Adrenal gland (tissue), 12 donors: Measurements from ENCODE around the gene ST6GALNAC6. TPM values are rescaled to one million over a fixed set of nuclear protein-coding genes. Genes with fewer than 3 reads are reported as not detected.

Experiments
- DNase-seq, 7 donors: peaks; one replicate each; pipeline ENCODE4 v3.0.0-alpha.2; 2019 to 2020
- H3K27ac ChIP-seq, 5 donors: fragments of 200-600 bp; sonication (generic) in 4 of 5; 1 replicate in 3 of 5; 2 replicates in 2 of 5; pipeline versions ENCODE4 v1.5.1 to v1.8.0; 2016 to 2020; ENCODE audit warnings: mild to moderate bottlenecking in 1 of 5
- H3K27me3 ChIP-seq: fragments of 200-600 bp; 2 replicates; pipeline ENCODE4 v1.8.0; 2021
- H3K36me3 ChIP-seq, 2 donors: fragments of 200-600 bp; replicated peaks in 1 of 2; 1 replicate in 1 of 2; 2 replicates in 1 of 2; pipeline versions ENCODE4 v1.5.1 to v1.8.0; 2018 to 2022
- H3K4me1 ChIP-seq, 2 donors: fragments of 200-600 bp; replicated peaks in 1 of 2; 1 replicate in 1 of 2; 2 replicates in 1 of 2; pipeline versions ENCODE4 v1.5.1 to v1.8.0; 2018 to 2021
- H3K4me3 ChIP-seq, 4 donors: fragments of 200-600 bp; sonication (generic) in 3 of 4; one replicate each; pipeline ENCODE4 v1.5.1; 2016 to 2018
- H3K9me3 ChIP-seq, 3 donors: fragments of 200-600 bp; sonication (generic) in 1 of 3; replicated peaks in 1 of 3; 1 replicate in 2 of 3; 2 replicates in 1 of 3; pipeline versions ENCODE4 v1.5.1 to v1.8.0; 2016 to 2021
- CTCF ChIP-seq, 6 experiments: fragments of 450-650 bp in 4 of 6; fragments of 200-600 bp in 2 of 6; sonication (generic) in 1 of 6; IDR thresholded peaks; 1 replicate in 5 of 6; 2 replicates in 1 of 6; pipeline versions ENCODE4 v1.5.1 to v1.8.0; 2016 to 2021; ENCODE audit warnings: antibody characterized with exemption in 6 of 6, mild to moderate bottlenecking in 2 of 6, moderate library complexity in 1 of 6
- POLR2A ChIP-seq, 2 donors: fragments of 450-650 bp; IDR thresholded peaks; one replicate each; pipeline ENCODE4 v1.6.1; 2017; ENCODE audit warnings: antibody characterized with exemption in 2 of 2, mild to moderate bottlenecking in 2 of 2, moderate library complexity in 1 of 2
- WGBS, 4 donors: extraction: QIAGEN DNeasy Blood & Tissue Kit in 2 of 4; methylation state at CpG; one replicate each; pipeline versions ENCODE4 v1.1.5 to v1.1.7; 2013 to 2017; 5-methylcytosine and 5-hydroxymethylcytosine counted together
- intact Hi-C, 2 donors: fragments of 100-400 bp; cut with DNase I; formaldehyde crosslinking; loops; one replicate each; pipeline versions ENCODE4 v1.14.1 to v1.15.0; 2022 to 2023
- polyA plus RNA-seq, 3 donors: library from polyadenylated mRNA; stranded (reverse); fragments of 200-250 nt in 2 of 3; fragments of 350-450 nt in 1 of 3; fragmentation: Illumina TruSeq in 1 of 3; extraction: RNeasy Lipid Tissue Mini Kit (QIAGEN cat#74804) in 1 of 3; gene quantifications; one replicate each; pipeline ENCODE4 v1.2.3, GENCODE V29; 2013 to 2014
- total RNA-seq, 9 donors: library from RNA; depleted of rRNA in 4 of 9; stranded (reverse); fragments of >200 nt in 4 of 9; fragments of 120-200 nt in 1 of 9; fragmentation: NEBNext Ultra II Directional in 1 of 9; extraction: Animal tissue kit (Norgen Biotek cat#: 25700) in 1 of 9; gene quantifications; one replicate each; pipeline versions ENCODE4 v1.1.0 to v1.2.4, GENCODE V29; 2013 to 2023
- donor health status: healthy with polysubstance abuse.
- donor health status: Bipolar disorder and iron deficiency.
- donor health status: DM: yes; HTN: yes; CAD: no.
- donor health status: DM: no; HTN: no; CAD: no.
- donor health status: DM: no; HTN: no; CAD: no.
- donor health status: DM: yes; HTN: yes; CAD: no.

ST6GALNAC6 gene
- total and polyA plus RNA-seq, 12 donors = 26.7 to 129 (median 53.2) TPM

GRCh38 chr9:127920794-127921193 is 21.4 kb upstream of the ST6GALNAC6 start:
- Histone ChIP-seq H3K36me3 (no peaks in the 10 kb centered on the region), H3K4me3 (no peak overlapping the region), H3K9me3 (no peaks in the 10 kb centered on the region), H3K27ac (no peak overlapping the region), H3K27me3 (peaks cover 5% of the 10 kb centered on the region), H3K4me1 (peaks cover 14 to 44% of the 10 kb centered on the region in 2 donors)
- intact Hi-C loops = loop anchor here (5.0 to 10.0 kb wide), 4 partner anchors 183 to 416 kb away; partner anchors contain the start of gene TOR2A (in 1 of the 2)
- TF ChIP-seq CTCF (IDR thresholded peaks at IDR 0.05) (no peak), POLR2A (IDR thresholded peaks at IDR 0.05) (no peak)
- WGBS, 4 donors = 81 to 88% (median 85%) methylated on average over 7 of the region's 7 CpGs
- no peak for DNase-seq

- Histone ChIP-seq H3K4me3 (no peak overlapping the region), H3K27ac (peak overlapping the region; percentile 46 to 90 (median 78)), H3K4me1 (peaks cover 24 to 56% of the 10 kb centered on the region in 2 donors), H3K36me3 (no peaks in the 10 kb centered on the region), H3K27me3 (no peaks in the 10 kb centered on the region), H3K9me3 (no peaks in the 10 kb centered on the region)
- intact Hi-C loops = no loop called here
- TF ChIP-seq POLR2A (IDR thresholded peaks at IDR 0.05) (no peak), CTCF (IDR thresholded peaks at IDR 0.05) (no peak)
- DNase-seq = peak; percentile 90 to 99 (median 99)
- WGBS, 4 donors = 9 to 21% (median 17%) methylated on average over 6 to 8 of the region's 8 CpGs
Observed at GRCh38 chr9:127919253-127919815, 19.9 kb upstream of the ST6GALNAC6 start.

GRCh38 chr9:127918183-127919107 is 19.0 kb upstream of the ST6GALNAC6 start:
- TF ChIP-seq CTCF (IDR thresholded peaks at IDR 0.05) = no peak
- no peak for TF ChIP-seq POLR2A (IDR thresholded peaks at IDR 0.05)
- peaks cover 24 to 56% of the 10 kb centered on the region in 2 donors for H3K4me1 ChIP-seq
- no peaks in the 10 kb centered on the region for H3K36me3 ChIP-seq
- no peaks in the 10 kb centered on the region for H3K27me3 ChIP-seq
- 85 to 93% (median 87%) methylated on average over 7 to 8 of the region's 8 CpGs for WGBS, 4 donors
- peak in 1 of 7 donors; percentile 67 for DNase-seq
- intact Hi-C loops = no loop called here
- peak overlapping the region; percentile 46 to 90 (median 78) for H3K27ac ChIP-seq
- no peaks in the 10 kb centered on the region for H3K9me3 ChIP-seq
- no peak overlapping the region for H3K4me3 ChIP-seq

- Histone ChIP-seq H3K4me3 (peak overlapping the region in 1 of 4 donors; percentile 61), H3K27me3 (no peaks in the 10 kb centered on the region), H3K27ac (peak overlapping the region in 2 of 5 donors; percentile 78 to 90), H3K9me3 (no peaks in the 10 kb centered on the region), H3K36me3 (peaks cover 0 to 8% of the 10 kb centered on the region in 2 donors), H3K4me1 (peaks cover 24 to 56% of the 10 kb centered on the region in 2 donors)
- DNase-seq = no peak
- TF ChIP-seq POLR2A (IDR thresholded peaks at IDR 0.05) = no peak
- no peak for TF ChIP-seq CTCF (IDR thresholded peaks at IDR 0.05)
- intact Hi-C loops = no loop called here
- WGBS, 4 donors = 48 to 56% (median 51%) methylated on average over 6 of the region's 6 CpGs
Observed at GRCh38 chr9:127917603-127918002, 18.2 kb upstream of the ST6GALNAC6 start.
